DND-41 (cell line): ENCODE data around the gene HOPX.

ENCODE experiments used
- EZH2 ChIP-seq: IDR thresholded peaks from 3 replicates; pipeline ENCODE4 v1.6.1; 2012; ENCODE audit warnings: borderline replicate concordance, low read depth, mild to moderate bottlenecking, moderate library complexity, low read length, inconsistent platforms; ENCODE audit not compliant: severe bottlenecking
- TF ChIP-seq, protein P1 (sequence below): IDR thresholded peaks from 2 replicates; pipeline ENCODE4 v1.5.1; 2012; ENCODE audit warnings: borderline replicate concordance, low read length, moderate library complexity, mild to moderate bottlenecking; ENCODE audit not compliant: poor library complexity, severe bottlenecking; ENCODE audit errors: extremely low read depth

- TF ChIP-seq EZH2 = no peak
- TF ChIP-seq, protein P1, sequence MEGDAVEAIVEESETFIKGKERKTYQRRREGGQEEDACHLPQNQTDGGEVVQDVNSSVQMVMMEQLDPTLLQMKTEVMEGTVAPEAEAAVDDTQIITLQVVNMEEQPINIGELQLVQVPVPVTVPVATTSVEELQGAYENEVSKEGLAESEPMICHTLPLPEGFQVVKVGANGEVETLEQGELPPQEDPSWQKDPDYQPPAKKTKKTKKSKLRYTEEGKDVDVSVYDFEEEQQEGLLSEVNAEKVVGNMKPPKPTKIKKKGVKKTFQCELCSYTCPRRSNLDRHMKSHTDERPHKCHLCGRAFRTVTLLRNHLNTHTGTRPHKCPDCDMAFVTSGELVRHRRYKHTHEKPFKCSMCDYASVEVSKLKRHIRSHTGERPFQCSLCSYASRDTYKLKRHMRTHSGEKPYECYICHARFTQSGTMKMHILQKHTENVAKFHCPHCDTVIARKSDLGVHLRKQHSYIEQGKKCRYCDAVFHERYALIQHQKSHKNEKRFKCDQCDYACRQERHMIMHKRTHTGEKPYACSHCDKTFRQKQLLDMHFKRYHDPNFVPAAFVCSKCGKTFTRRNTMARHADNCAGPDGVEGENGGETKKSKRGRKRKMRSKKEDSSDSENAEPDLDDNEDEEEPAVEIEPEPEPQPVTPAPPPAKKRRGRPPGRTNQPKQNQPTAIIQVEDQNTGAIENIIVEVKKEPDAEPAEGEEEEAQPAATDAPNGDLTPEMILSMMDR = no peak
These were observed 20.0 kb upstream of the HOPX start for GRCh38 chr4:56701161-56701480.
